GM18508 (cell line): ENCODE measurements around the gene PSMB3.
A peak's percentile ranks its signal among the peaks of the same experiment; 100 is the strongest.
"Not testable (repeated sequence)": the region's sequence is repeated elsewhere in the genome, so short reads cannot be mapped to it uniquely, and the experiment has no call there.

Experiments used
- ATAC-seq: cut with Tn5 transposase; IDR thresholded peaks from one replicate; pipeline ENCODE4 v1.9.1; 2021; ENCODE audit warnings: moderate number of reproducible peaks; ENCODE audit not compliant: insufficient read depth, unreplicated experiment

PSMB3 gene

DNA sequence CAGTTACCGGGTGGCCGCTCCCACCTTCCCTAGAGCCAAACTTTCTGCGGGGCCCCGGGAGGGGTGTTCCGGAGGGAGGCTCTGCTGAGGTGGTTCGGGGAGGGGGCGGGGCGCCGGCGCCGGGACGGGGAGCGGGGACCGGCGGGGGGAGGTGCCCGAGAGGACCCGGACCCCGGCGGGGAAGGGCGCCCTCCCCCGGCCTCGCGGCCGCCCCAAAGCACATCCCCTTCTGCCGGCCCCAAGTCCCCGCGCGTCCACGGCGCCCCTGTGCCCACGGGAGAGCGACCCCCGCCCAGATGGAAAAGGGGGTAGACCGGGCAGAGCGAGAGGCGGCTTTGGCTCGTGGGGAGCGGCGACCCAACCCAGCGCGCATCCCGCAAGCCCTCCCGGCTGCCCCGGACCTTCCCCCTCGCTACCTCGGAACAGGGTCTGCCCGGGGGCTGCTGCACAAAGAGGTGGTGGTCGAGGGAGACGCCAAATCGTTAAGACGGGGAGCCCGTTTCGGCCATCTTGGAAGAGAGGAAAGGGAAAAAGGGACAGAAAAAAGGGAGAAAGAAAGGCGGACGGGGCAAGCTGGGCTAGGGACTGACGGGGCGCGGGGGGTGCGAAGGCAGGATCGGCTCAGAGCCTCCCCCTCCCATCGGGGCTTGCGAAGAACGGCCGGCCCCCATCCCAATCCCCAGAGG is 4.9 kb upstream of the PSMB3 start:
- no peak for ATAC-seq

DNA sequence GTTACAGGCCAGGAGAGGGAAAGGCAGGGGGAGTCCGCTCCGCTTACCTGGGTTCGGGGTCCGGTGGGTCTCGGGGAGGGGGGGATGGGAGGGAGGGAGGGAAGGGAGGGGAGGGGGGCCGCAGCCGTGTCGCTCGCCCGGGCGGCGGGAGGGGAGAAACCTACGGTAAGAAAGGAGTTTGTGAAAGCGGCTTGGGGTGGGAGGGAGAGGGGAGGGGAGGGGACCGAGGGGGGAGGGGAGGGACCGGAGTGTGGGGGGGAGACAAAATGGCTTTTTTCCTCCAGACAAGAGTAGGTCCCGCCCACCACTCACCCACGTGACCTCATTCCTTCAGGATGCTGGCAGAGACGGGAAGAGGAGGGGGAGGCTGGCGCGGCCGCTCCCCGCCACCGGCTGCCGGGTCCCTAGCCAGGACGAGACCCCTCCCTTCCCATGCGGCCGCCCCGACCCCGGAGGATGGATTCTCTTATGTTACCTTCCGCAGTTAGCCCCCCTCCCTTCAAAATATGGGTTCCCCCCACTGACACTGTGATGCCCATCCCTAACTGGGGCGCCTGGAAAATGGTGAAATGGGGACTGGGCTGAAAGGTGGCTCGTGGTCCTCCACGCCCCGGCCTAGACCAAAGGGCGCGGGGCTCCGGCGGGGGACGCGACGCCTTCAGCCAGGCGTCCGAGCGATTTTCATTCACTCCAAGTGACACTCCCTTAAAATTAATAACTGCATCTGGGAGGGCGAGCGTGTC is 4.2 kb upstream of the PSMB3 start, which contains the start of gene PCGF2:
Gene PCGF2 (minus strand): TSS at position 188 of the 743 bp plus-strand sequence. CDS start 7,934 bp downstream, outside the sequence.
- no peak for ATAC-seq

GRCh38 chr17:38748892-38749222 is 3.7 kb upstream of the PSMB3 start:
- no peak for ATAC-seq

DNA sequence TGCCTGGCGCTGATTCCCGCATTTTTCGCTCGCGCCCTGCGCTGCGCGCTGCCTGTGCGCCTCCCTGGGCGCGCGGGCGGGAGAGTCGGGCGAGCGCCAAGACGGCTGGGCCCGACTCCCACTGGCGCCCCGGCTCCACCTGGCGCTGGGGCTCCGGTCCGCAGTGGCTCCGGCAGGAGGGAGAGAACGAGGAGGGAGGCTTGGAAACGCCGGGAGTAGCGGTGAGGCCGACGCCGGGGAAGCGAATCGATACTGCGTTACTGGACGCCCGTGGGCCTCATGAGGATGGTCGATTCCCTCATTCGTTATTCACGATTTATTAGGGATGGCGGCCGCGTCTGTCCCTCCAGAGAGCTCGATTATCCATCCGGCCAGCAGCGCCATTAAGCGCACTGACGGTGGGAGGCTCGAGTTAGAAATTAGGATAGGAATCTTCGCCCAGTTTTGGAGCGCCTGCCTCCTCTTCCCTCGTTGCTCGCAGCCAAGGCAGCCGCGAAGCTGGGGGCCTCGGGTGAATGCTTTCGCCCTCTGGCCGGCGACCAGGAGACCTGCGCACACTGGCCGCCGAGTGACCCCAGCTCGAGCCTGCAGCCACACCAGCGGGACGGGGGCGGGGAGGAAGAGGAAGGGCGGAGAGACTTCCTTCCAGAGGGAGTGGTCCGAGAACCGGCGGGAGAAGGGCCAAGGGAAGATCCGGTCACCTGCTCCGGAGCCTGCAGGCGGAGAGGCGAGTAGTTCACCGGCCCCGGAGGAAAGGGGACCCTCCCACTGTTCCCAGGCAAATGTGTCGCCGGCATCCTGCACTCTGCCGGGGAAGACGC is 3.1 kb upstream of the PSMB3 start:
- ATAC-seq = no peak

DNA sequence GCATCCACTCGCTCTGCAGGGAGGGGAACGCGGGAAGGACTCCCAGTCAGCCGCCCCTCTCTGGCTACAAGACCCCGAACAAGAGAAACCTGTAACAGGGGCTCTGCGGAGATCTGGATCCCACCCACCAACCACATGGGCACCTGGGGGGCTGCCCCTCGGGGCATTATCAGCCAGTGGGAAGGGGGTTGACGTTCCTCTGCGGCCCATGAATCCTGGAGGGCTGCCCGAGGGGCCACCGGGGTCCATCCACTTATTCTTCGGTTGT is 2.6 kb upstream of the PSMB3 start:
- ATAC-seq = no peak

GRCh38 chr17:38750312-38751121 is 2.0 kb upstream of the PSMB3 start:
- no peak for ATAC-seq

GRCh38 chr17:38751144-38751807 is 1.3 kb upstream of the PSMB3 start:
- ATAC-seq = no peak

- peak; percentile 2 for ATAC-seq
Observed at GRCh38 chr17:38751808-38752307, 683 bp upstream of the PSMB3 start.

DNA sequence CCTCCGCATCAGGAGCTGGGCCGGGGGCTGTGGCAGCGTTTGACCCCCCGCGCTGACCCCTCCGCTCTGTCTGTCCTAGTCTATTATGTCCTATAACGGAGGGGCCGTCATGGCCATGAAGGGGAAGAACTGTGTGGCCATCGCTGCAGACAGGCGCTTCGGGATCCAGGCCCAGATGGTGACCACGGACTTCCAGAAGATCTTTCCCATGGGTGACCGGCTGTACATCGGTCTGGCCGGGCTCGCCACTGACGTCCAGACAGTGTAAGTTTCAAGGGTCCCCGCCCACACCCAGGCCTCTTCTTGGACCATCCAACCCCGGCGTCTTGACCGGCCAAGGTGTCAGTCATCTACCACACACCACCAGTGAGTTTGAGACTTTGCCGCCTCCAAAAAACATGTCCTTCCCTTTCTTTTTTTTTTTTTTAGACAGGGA is 548 bp downstream of the PSMB3 start:
- ATAC-seq = no peak

- ATAC-seq = no peak
Observed at GRCh38 chr17:38761612-38762011, 9.1 kb downstream of the PSMB3 start.

DNA sequence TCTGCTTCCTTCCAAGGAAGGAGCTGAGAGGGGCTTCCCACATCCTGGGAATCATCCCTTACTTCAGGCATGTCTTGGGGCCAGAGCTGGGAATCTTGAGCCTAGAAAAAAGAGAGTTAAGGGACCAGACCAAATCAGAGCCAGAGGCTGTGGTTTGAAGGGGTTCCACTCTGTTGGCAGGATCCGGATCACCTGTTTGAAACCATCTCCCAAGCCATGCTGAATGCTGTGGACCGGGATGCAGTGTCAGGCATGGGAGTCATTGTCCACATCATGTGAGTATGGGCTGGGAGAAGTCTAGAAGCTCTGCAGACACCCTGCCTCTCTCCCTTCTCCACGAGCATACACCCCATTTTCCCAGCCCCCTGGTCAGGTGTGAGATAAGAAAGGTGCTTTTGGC is 9.7 kb downstream of the PSMB3 start:
- ATAC-seq = no peak

DNA sequence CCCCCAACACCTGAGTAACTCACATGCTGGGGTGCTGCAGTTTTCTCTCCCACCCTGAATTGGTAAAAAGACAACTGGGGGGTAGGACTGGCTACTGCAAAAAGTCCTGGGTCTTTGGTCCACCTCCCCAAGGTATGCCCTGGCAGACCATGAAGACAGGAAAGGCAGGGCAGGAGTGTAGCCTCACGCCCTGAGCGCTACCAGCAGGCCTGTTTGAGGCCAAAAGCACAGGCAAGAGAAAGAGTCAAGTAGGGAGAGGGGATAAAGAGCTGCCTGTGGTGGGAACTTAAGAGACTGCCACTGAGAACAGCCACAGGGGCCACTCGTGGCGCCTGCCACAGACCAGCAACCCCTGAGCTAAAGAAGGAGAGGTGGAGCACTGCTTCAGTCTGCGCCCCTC is 13.8 kb downstream of the PSMB3 start:
- ATAC-seq = no peak

DNA sequence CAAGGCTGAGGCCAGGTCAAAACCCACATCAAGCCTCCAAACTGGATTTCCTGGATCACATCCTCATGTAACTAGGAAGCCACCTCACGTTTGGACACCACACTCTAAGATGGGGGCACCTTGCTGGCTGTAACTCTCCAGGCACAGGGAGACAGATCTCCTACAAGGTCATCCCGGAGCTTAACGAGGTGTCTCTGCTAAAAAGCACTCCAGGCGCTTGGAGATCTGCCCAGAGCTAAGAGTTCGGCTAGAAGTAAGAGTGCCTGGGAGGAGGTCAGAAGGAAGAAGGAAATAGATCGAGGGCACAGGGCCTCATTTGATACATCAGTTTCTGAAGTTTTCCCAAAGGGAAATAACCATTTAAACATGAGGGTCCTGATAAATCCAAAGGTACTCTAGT is 15.9 kb downstream of the PSMB3 start:
- ATAC-seq = no peak

DNA sequence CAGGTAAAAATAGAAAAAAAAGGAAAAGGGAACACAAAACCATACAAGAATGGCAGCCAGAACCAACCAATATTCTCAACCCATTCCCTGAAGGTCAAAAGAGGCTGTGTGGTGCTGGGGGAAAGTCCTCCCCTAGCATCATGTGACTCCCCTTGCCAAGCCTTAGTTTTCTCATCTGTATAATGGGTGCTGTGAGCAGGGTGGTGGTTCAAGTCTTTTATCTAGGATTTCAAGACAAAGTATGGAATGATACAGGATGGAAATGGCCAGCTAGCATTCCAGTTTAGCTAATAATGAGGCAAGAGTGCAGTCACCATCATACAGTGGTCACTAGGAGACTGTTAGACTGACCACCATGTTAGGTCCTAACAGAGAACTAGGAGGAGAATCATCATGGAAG is 20.7 kb downstream of the PSMB3 start:
- no peak for ATAC-seq

DNA sequence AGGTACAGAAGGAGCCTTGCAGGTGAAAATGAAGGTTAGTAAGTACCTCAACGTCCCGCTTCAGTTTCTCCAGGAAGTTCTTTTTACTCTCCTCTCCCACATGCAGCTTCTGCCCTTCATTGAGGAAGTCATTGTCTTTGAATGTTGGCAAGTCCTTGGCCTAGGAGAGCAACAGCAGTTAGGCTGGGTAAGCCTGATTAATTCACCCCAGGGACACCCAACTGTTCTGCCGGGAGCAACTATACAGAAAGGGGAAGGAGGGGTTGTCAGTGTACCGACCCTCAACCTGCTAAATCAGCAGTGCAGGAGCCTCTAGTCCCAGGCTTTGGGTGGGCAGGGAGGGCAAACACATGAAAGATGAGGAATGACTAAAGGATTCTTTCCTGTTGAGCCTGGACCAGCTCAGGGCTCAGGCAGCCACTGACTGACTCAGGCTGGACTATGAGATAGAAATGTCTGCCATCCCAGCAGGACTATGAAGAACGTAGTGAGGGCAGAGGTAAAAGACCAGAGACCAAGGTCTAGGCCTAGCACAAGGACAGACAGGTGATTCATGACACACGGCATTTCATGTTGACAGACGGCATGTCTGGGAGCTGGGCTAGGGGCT is 25.2 kb downstream of the PSMB3 start:
- ATAC-seq = no peak

- ATAC-seq = no peak
Observed at GRCh38 chr17:38779965-38780752, 27.6 kb downstream of the PSMB3 start.

DNA sequence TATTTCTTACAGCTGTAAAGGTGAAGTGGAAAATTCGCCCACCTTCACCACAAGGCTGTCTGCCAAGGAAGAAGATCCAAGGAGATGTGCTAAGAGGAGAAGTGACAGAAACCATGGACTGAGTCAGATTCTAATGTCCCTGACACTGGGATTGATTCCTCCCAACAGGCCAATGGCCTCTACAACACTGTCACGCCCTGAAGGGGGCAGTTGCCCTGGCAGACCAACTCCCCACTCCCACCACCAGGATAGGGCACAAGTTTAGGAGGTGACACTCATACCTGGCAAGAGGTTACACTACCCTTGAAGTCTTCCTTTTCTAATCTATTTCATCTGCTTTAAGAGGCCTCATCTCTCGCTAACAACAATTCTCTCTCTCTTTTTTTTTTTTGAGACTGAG is 30.7 kb downstream of the PSMB3 start:
- no peak for ATAC-seq

DNA sequence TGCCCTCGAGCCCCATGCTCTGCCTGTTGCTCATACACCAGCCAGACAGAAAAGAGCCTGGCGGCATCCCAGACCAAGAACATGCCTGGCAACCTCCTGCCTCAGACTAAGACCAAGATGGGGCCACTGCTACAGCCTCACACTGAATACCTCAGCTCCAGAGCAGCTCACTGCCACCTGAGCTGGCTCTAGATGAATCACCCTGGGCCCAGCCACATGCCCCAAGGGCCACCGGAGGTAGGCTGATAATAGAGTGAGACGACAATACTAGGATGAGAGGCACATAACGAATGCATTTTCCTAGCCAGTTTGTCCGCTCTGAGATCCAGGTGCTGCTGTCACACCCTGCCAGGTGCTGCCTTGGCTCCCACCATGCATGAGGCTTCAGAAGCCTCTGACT is 33.8 kb downstream of the PSMB3 start:
- no peak for ATAC-seq

DNA sequence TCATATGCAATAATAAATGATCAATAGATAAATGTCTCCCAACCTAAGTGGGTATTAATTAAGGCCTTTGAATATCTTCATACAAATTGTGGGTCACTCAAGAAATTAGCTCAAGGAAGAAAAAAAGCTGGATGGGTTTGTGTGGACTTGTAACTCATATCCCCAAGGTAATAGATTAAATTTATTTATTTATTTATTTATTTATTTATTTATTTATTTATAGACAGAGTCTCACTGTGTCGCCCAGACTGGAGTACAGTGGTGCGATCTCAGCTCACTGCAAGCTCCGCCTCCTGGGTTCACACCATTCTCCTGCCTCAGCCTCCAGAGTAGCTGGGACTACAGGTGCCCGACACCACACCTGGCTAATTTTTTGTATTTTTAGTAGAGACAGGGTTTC is 35.5 kb downstream of the PSMB3 start:
- ATAC-seq = not testable (repeated sequence)
